Mononuclear cell (primary cell): Measurements from ENCODE around the gene FOXF1. TPM values are rescaled to one million over a fixed set of nuclear protein-coding genes. Genes with fewer than 3 reads are reported as not detected.

Experiments
- H3K27me3 ChIP-seq: 2 replicates; pipeline ENCODE4 v1.6.0; 2011; ENCODE audit warnings: low read length, control low read depth; ENCODE audit not compliant: insufficient read depth
- H3K4me1 ChIP-seq: 2 replicates; pipeline ENCODE4 v1.5.1; 2011; ENCODE audit warnings: mild to moderate bottlenecking, low read length, control low read depth; ENCODE audit not compliant: insufficient read depth
- H3K4me3 ChIP-seq: 2 replicates; pipeline ENCODE4 v1.5.1; 2011; ENCODE audit warnings: mild to moderate bottlenecking, low read length, moderate library complexity
- H3K9me3 ChIP-seq: 2 replicates; pipeline ENCODE4 v1.5.1; 2011; ENCODE audit warnings: low read depth, mild to moderate bottlenecking, control low read depth, low read length
- total RNA-seq: library from RNA; depleted of rRNA; stranded (reverse); fragments of >200 nt; gene quantifications from one replicate; pipeline ENCODE4 v1.2.3, GENCODE V29; 2012

Gene FOXF1
- total RNA-seq, 1 donor: under 0.01 TPM

GRCh38 chr16:86542756-86543750 is 32.7 kb downstream of the FOXF1 start:
- Histone ChIP-seq H3K4me3 (no peak overlapping the region), H3K4me1 (no peaks in the 10 kb centered on the region), H3K9me3 (no peaks in the 10 kb centered on the region), H3K27me3 (no peaks in the 10 kb centered on the region)

- Histone ChIP-seq H3K4me3 (no peak overlapping the region), H3K27me3 (no peaks in the 10 kb centered on the region), H3K9me3 (no peaks in the 10 kb centered on the region), H3K4me1 (no peaks in the 10 kb centered on the region)
These were observed 35.2 kb downstream of the FOXF1 start for GRCh38 chr16:86545481-86545880.

DNA sequence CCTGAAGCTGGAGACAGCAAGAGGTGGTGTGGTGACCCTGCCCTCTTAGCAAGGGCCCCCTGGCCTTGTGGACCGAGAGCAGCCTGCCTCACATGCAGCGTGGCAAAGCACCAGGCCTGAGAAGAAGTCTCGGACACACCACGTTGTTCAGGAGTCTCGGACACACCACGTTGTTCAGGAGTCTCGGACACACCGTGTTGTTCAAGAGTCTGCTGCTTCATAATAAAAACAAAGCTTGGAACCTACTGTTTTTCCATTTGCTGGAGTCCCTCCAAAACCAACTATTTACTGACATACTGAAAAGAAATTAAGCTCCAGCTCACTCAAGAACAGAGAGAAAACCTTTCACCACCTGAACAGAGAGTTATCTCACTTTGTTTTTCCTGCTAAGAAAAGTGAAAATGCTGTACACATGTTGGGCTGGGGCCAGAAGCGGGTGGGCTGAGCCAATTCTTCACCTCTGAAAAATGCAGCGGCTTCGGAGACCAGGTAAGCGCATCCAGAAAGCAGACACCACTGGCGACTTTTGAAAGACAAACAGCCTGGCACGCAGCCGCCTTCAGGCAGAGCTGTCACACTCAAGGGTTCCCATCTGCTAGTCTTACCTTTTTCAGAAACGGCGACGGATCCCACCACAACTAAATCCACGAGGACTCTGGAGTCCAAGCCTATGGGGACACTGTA is 35.8 kb downstream of the FOXF1 start:
- H3K27me3 ChIP-seq: no peaks in the 10 kb centered on the region
- no peak overlapping the region for H3K4me3 ChIP-seq
- no peaks in the 10 kb centered on the region for H3K9me3 ChIP-seq
- no peaks in the 10 kb centered on the region for H3K4me1 ChIP-seq

DNA sequence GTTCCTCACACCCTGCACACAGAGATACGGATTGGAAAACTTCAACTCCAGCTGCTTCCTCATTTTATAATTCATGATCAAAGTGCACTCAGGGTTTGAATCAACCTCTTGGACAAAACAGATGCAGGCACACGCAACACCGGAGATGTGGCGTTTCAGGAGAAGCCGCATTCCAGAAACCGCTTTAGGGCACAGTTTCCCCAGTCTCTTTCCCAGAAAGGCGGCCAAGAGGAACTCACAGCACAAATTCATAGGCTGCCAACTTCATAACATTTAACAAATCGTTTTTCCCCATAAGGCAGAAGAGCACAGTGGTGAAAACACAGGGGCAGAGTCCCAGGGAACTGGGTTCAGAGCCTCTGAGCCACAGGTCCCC is 36.3 kb downstream of the FOXF1 start:
- no peaks in the 10 kb centered on the region for H3K27me3 ChIP-seq
- H3K9me3 ChIP-seq: no peaks in the 10 kb centered on the region
- H3K4me3 ChIP-seq: no peak overlapping the region
- H3K4me1 ChIP-seq: no peaks in the 10 kb centered on the region

GRCh38 chr16:86547286-86547685 is 37.0 kb downstream of the FOXF1 start:
- no peaks in the 10 kb centered on the region for H3K9me3 ChIP-seq

GRCh38 chr16:86549076-86549892 is 39.0 kb downstream of the FOXF1 start:
- no peak overlapping the region for H3K4me3 ChIP-seq
- no peaks in the 10 kb centered on the region for H3K27me3 ChIP-seq
- peaks cover 4% of the 10 kb centered on the region for H3K4me1 ChIP-seq
- H3K9me3 ChIP-seq: no peaks in the 10 kb centered on the region

More at GRCh38 chr16:86547286-86547685, 37.0 kb downstream of the FOXF1 start:
- H3K4me3 ChIP-seq: no peak overlapping the region
- no peaks in the 10 kb centered on the region for H3K4me1 ChIP-seq
- no peaks in the 10 kb centered on the region for H3K27me3 ChIP-seq

- H3K27me3 ChIP-seq: no peaks in the 10 kb centered on the region
- H3K9me3 ChIP-seq: no peaks in the 10 kb centered on the region
- no peak overlapping the region for H3K4me3 ChIP-seq
- peaks cover 8% of the 10 kb centered on the region for H3K4me1 ChIP-seq
These were observed 39.5 kb downstream of the FOXF1 start for GRCh38 chr16:86549893-86550190.

- H3K27me3 ChIP-seq: no peaks in the 10 kb centered on the region
- no peaks in the 10 kb centered on the region for H3K9me3 ChIP-seq
- peaks cover 8% of the 10 kb centered on the region for H3K4me1 ChIP-seq
- no peak overlapping the region for H3K4me3 ChIP-seq
These were observed 40.0 kb downstream of the FOXF1 start for GRCh38 chr16:86550281-86550680.

DNA sequence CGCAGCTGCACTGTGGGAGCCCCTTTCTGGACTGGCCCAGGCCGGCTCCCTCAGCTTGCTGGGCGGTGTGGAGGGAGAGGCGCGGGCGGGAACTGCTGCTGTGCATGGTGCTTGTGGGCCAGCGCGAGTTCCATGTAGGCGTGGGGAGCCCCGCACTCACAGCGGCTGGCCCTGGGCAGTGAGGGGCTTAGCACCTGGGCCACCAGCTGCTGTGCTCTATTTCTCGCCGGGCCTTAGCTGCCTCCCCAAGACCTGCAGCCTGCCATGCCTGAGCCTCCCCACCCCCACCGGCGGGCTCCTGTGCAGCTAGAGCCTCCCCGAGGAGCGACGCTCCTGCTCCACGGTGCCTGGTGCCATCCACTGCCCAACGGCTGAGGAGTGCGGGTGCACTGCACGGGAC is 43.0 kb downstream of the FOXF1 start:
- no peak overlapping the region for H3K4me3 ChIP-seq
- no peaks in the 10 kb centered on the region for H3K9me3 ChIP-seq
- peaks cover 13% of the 10 kb centered on the region for H3K4me1 ChIP-seq
- no peaks in the 10 kb centered on the region for H3K27me3 ChIP-seq

GRCh38 chr16:86554599-86554916 is 44.2 kb downstream of the FOXF1 start:
- Histone ChIP-seq H3K4me3 (peak overlapping the region; percentile 94), H3K27me3 (no peaks in the 10 kb centered on the region), H3K9me3 (no peaks in the 10 kb centered on the region), H3K4me1 (peaks cover 13% of the 10 kb centered on the region)

DNA sequence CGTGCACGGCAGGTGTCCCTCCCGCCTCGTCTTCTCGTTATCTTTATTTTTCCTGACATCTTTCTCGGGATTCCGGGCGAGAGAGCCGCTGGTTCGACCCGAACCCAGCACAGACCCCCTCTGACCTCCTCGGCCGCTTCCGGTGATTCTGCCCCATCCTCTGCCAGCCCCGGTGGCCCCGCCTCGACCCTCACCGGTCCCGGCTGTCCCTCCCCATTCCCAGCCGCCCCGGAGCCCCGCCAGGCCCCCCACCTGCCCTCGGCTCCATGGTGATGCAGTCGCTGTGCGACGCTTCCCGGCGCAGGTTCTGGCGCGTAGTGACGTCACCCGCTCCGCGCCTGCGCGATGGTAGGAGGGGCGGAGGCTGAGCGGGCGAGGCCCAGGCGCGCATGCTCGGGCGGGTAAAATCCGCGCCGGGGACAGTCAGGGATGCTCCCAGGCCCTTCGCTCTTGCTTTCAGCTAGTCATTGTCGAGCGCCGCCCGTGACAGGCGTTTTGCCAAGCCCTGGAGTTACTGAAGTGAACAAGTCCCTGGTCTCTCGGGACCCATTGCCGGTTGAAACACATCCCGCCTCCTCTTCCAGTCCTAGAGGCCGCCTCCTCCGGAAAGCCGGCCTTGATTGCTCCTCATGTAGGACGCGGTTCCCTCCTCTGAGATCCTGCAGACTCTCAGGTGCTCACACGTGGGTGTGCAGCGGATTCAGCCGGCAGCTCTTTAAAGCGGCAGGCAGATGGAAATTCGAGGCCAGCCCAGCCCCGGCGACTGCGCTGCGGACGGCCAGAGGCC is 44.8 kb downstream of the FOXF1 start, which contains the start of gene MTHFSD:
Gene MTHFSD (minus strand): TSS at position 319 of the 787 bp plus-strand sequence. CDS start 51 bp downstream, at position 268.
- Histone ChIP-seq H3K4me1 (peaks cover 13% of the 10 kb centered on the region), H3K27me3 (no peaks in the 10 kb centered on the region), H3K9me3 (no peaks in the 10 kb centered on the region), H3K4me3 (peak within 1 kb of the TSS; percentile 94)

- H3K4me1 ChIP-seq: peaks cover 13% of the 10 kb centered on the region
- no peaks in the 10 kb centered on the region for H3K9me3 ChIP-seq
- H3K4me3 ChIP-seq: peak overlapping the region; percentile 94
- no peaks in the 10 kb centered on the region for H3K27me3 ChIP-seq
These were observed 45.4 kb downstream of the FOXF1 start for GRCh38 chr16:86555704-86556075.

GRCh38 chr16:86556576-86556975 is 46.2 kb downstream of the FOXF1 start:
- Histone ChIP-seq H3K4me1 (peaks cover 13% of the 10 kb centered on the region), H3K4me3 (no peak overlapping the region), H3K27me3 (no peaks in the 10 kb centered on the region), H3K9me3 (no peaks in the 10 kb centered on the region)

DNA sequence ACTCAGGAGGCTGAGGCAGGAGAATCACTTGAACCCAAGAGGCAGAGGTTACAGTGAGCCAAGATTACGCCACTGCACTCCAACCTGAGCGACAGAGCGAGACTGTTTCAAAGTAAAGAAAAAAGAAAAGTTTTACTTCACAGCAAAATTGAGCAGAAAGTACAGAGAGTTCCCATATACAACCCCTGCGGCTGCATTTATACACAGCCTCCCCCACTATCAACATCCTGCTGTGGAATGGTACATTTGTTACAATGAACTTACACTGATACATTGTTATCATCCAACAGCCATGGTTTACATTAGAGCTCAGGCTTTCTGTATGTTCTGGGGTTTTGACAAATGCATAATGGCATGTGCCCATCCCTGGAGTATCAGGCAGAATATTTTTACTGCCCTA is 47.3 kb downstream of the FOXF1 start:
- H3K4me1 ChIP-seq: peaks cover 13% of the 10 kb centered on the region
- H3K4me3 ChIP-seq: no peak overlapping the region
- no peaks in the 10 kb centered on the region for H3K9me3 ChIP-seq
- no peaks in the 10 kb centered on the region for H3K27me3 ChIP-seq
